ENCODE measurements around the gene ASCL3.

DNA sequence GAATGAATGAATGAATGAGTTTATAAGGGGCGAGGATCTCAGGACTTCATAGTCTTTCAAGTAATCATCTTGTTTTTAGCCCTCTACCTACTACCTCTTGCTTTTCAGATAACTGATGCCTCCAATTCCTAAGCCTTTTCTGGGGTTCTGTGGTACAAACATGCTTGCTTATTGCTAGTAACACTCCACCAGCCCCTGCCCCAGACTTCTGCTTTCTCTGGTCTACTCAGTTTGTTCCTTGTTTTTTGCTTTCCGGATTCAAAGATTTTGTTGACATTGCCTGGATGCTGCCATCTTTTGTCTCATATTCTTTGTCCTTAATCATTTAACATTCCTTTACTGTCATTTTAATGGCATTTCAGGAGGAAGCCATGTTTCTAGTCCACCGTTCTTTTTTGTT lies 30.3 kb upstream of the ASCL3 start:
- TF ChIP-seq GATA3 (IDR thresholded peaks at IDR 0.05; ENCODE audit: low read depth, low read length) (no peak), GATA2 (IDR thresholded peaks at IDR 0.05; ENCODE audit: low read depth, low read length) (no peak)
